Sigmoid colon (tissue), 7 donors: ENCODE measurements around the gene RAPGEF2. TPM values are rescaled to one million over a fixed set of nuclear protein-coding genes. Genes with fewer than 3 reads are reported as not detected.

Experiments used
- DNase-seq: peaks from one replicate; pipeline ENCODE4 v3.0.0-alpha.2; 2019
- H3K27ac ChIP-seq, 4 donors: fragments of 200-600 bp; sonication (generic); one replicate each; pipeline ENCODE4 v1.5.1; 2016 to 2019; ENCODE audit warnings: mild to moderate bottlenecking in 1 of 4
- H3K27me3 ChIP-seq, 3 donors: fragments of 200-600 bp; sonication (generic); one replicate each; pipeline ENCODE4 v1.5.1; 2019; ENCODE audit warnings: mild to moderate bottlenecking in 1 of 3
- H3K36me3 ChIP-seq, 4 donors: fragments of 200-600 bp; sonication (generic); one replicate each; pipeline ENCODE4 v1.5.1; 2016 to 2019
- H3K4me1 ChIP-seq, 4 donors: fragments of 200-600 bp; sonication (generic); one replicate each; pipeline ENCODE4 v1.5.1; 2017 to 2019
- H3K4me3 ChIP-seq, 4 donors: fragments of 200-600 bp; sonication (generic); one replicate each; pipeline ENCODE4 v1.5.1; 2017 to 2019; ENCODE audit warnings: mild to moderate bottlenecking in 2 of 4, moderate library complexity in 1 of 4
- H3K9me3 ChIP-seq, 4 donors: fragments of 200-600 bp in 3 of 4; sonication (generic) in 3 of 4; one replicate each; pipeline versions ENCODE4 v1.5.1 to v1.6.1; 2013 to 2019
- CTCF ChIP-seq, 4 experiments: fragments of 450-650 bp in 3 of 4; fragments of 200-600 bp in 1 of 4; IDR thresholded peaks; one replicate each; pipeline ENCODE4 v1.5.1; 2016 to 2019; ENCODE audit warnings: antibody characterized with exemption in 4 of 4, mild to moderate bottlenecking in 3 of 4, moderate library complexity in 2 of 4
- EP300 ChIP-seq, 4 donors: sonication (generic); formaldehyde crosslinking; IDR thresholded peaks; one replicate each; pipeline ENCODE4 v1.6.1; 2017; ENCODE audit warnings: antibody characterized with exemption in 4 of 4
- POLR2A ChIP-seq, 2 donors: fragments of 450-650 bp; IDR thresholded peaks; one replicate each; pipeline ENCODE4 v1.6.1; 2016; ENCODE audit warnings: antibody characterized with exemption in 2 of 2, mild to moderate bottlenecking in 2 of 2, moderate library complexity in 2 of 2
- POLR2AphosphoS5 ChIP-seq, 4 donors: sonication (generic); formaldehyde crosslinking; IDR thresholded peaks; one replicate each; pipeline ENCODE4 v1.6.1; 2017; ENCODE audit warnings: antibody characterized with exemption in 4 of 4
- WGBS, 2 donors: extraction: QIAGEN DNeasy Blood & Tissue Kit; methylation state at CpG; one replicate each; pipeline ENCODE4 v1.1.7; 2013; 5-methylcytosine and 5-hydroxymethylcytosine counted together
- intact Hi-C: fragments of 100-400 bp; cut with DNase I; formaldehyde crosslinking; loops from one replicate; pipeline ENCODE4 v1.15.1; 2023
- polyA plus RNA-seq, 3 donors: library from polyadenylated mRNA; stranded (reverse); fragments of 200-250 nt; gene quantifications; one replicate each; pipeline ENCODE4 v1.2.3, GENCODE V29; 2013
- total RNA-seq, 4 donors: library from RNA; depleted of rRNA; stranded (reverse); fragments of >200 nt; gene quantifications; one replicate each; pipeline ENCODE4 v1.1.0, GENCODE V29; 2016
- donor health status: healthy with polysubstance abuse.
- donor health status: Bipolar disorder and iron deficiency.
- donor health status: healthy.

Gene RAPGEF2
- total and polyA plus RNA-seq, 7 donors: 7.8 to 63.1 (median 34.2) TPM

GRCh38 chr4:159358226-159358625 is 255.3 kb downstream of the RAPGEF2 start:
- no peak overlapping the region for H3K4me3 ChIP-seq
- H3K9me3 ChIP-seq: no peaks in the 10 kb centered on the region
- peaks cover 16 to 77% (median 26%) of the 10 kb centered on the region in 4 donors for H3K36me3 ChIP-seq
- H3K27me3 ChIP-seq: no peaks in the 10 kb centered on the region
- intact Hi-C loops: no loop called here
- no peak for TF ChIP-seq POLR2A (IDR thresholded peaks at IDR 0.05)
- TF ChIP-seq CTCF (IDR thresholded peaks at IDR 0.05): no peak
- TF ChIP-seq EP300 (IDR thresholded peaks at IDR 0.05): no peak
- TF ChIP-seq POLR2AphosphoS5 (IDR thresholded peaks at IDR 0.05): no peak
- DNase-seq: no peak
- H3K4me1 ChIP-seq: peaks cover 0 to 13% (median 7%) of the 10 kb centered on the region in 4 donors
- WGBS, 2 donors: 75 to 89% methylated on average over 2 of the region's 2 CpGs
- H3K27ac ChIP-seq: peak overlapping the region in 2 of 4 donors; percentile 17 to 37

- WGBS, 2 donors: 83 to 85% methylated on average over 3 of the region's 3 CpGs
- Histone ChIP-seq H3K36me3 (peaks cover 10 to 54% (median 17%) of the 10 kb centered on the region in 4 donors), H3K9me3 (no peaks in the 10 kb centered on the region), H3K4me3 (no peak overlapping the region), H3K27ac (no peak overlapping the region), H3K27me3 (no peaks in the 10 kb centered on the region), H3K4me1 (peaks cover 0 to 13% (median 7%) of the 10 kb centered on the region in 4 donors)
- no peak for TF ChIP-seq EP300 (IDR thresholded peaks at IDR 0.05)
- no peak for TF ChIP-seq CTCF (IDR thresholded peaks at IDR 0.05)
- no peak for TF ChIP-seq POLR2A (IDR thresholded peaks at IDR 0.05)
- no peak for TF ChIP-seq POLR2AphosphoS5 (IDR thresholded peaks at IDR 0.05)
- DNase-seq: no peak
- intact Hi-C loops: no loop called here
Measured at GRCh38 chr4:159360549-159360948, 257.7 kb downstream of the RAPGEF2 start.

GRCh38 chr4:159363361-159363760 is 260.5 kb downstream of the RAPGEF2 start:
- peaks cover 0 to 27% (median 3%) of the 10 kb centered on the region in 4 donors for H3K36me3 ChIP-seq
- H3K27ac ChIP-seq: no peak overlapping the region
- no peak overlapping the region for H3K4me3 ChIP-seq
- no peaks in the 10 kb centered on the region for H3K27me3 ChIP-seq
- TF ChIP-seq EP300 (IDR thresholded peaks at IDR 0.05): no peak
- 98% methylated on average over 3 of the region's 3 CpGs for WGBS, 2 donors
- H3K4me1 ChIP-seq: peaks cover 0 to 6% (median 2%) of the 10 kb centered on the region in 4 donors
- H3K9me3 ChIP-seq: no peaks in the 10 kb centered on the region
- intact Hi-C loops: no loop called here
- DNase-seq: no peak

GRCh38 chr4:159366966-159367780 is 264.3 kb downstream of the RAPGEF2 start:
- Histone ChIP-seq H3K9me3 (no peaks in the 10 kb centered on the region), H3K36me3 (no peaks in the 10 kb centered on the region), H3K4me1 (no peaks in the 10 kb centered on the region), H3K27me3 (no peaks in the 10 kb centered on the region), H3K27ac (no peak overlapping the region), H3K4me3 (no peak overlapping the region)
- 55 to 60% methylated on average over 9 of the region's 9 CpGs for WGBS, 2 donors
- DNase-seq: no peak
- no peak for TF ChIP-seq POLR2A (IDR thresholded peaks at IDR 0.05)
- no peak for TF ChIP-seq EP300 (IDR thresholded peaks at IDR 0.05)
- TF ChIP-seq CTCF (IDR thresholded peaks at IDR 0.05): no peak
- TF ChIP-seq POLR2AphosphoS5 (IDR thresholded peaks at IDR 0.05): no peak
- intact Hi-C loops: no loop called here

GRCh38 chr4:159367781-159368080 is 264.9 kb downstream of the RAPGEF2 start:
- H3K36me3 ChIP-seq: no peaks in the 10 kb centered on the region
- no peaks in the 10 kb centered on the region for H3K27me3 ChIP-seq
- 42 to 50% methylated on average over 2 of the region's 2 CpGs for WGBS, 2 donors
- no peaks in the 10 kb centered on the region for H3K4me1 ChIP-seq
- no peak overlapping the region for H3K4me3 ChIP-seq
- H3K27ac ChIP-seq: no peak overlapping the region
- no peak for DNase-seq
- H3K9me3 ChIP-seq: no peaks in the 10 kb centered on the region
- no peak for TF ChIP-seq EP300 (IDR thresholded peaks at IDR 0.05)
- no peak for TF ChIP-seq POLR2A (IDR thresholded peaks at IDR 0.05)
- no peak for TF ChIP-seq CTCF (IDR thresholded peaks at IDR 0.05)
- TF ChIP-seq POLR2AphosphoS5 (IDR thresholded peaks at IDR 0.05): no peak
- intact Hi-C loops: no loop called here
